ENCODE results near the gene KRT2. TPM values are rescaled to one million over a fixed set of nuclear protein-coding genes. Genes with fewer than 3 reads are reported as not detected.

Gene KRT2
- total and polyA plus RNA-seq, 10 donors = 0.07 to 0.52 (median 0.34) TPM; not detected in 4

- peaks cover 0 to 36% (median 0%) of the 10 kb centered on the region in 7 donors for H3K27me3 ChIP-seq (replicated peaks in 1 of 7)
- WGBS, 5 donors = 58 to 72% (median 67%) methylated on average over 6 to 11 of the region's 11 CpGs
- no peak for TF ChIP-seq CTCF (IDR thresholded peaks at IDR 0.05 in 8 of 11, conservative IDR thresholded peaks at IDR 0.05 in 3 of 11)
- no peak for TF ChIP-seq POLR2AphosphoS5 (IDR thresholded peaks at IDR 0.05)
- no peak for TF ChIP-seq POLR2A (IDR thresholded peaks at IDR 0.05)
- no peak overlapping the region for H3K4me3 ChIP-seq
- no peak overlapping the region for H3K27ac ChIP-seq
- DNase-seq = no peak
- no peaks in the 10 kb centered on the region for H3K4me1 ChIP-seq
- no peaks in the 10 kb centered on the region for H3K9me3 ChIP-seq
- intact Hi-C loops (cut with DNase I; ENCODE audit: low total_unique reads) = no loop called here
- H3K36me3 ChIP-seq = no peaks in the 10 kb centered on the region
These were observed 46.8 kb upstream of the KRT2 start for GRCh38 chr12:52698651-52699340.

- DNase-seq = no peak
- Histone ChIP-seq H3K27ac (no peak overlapping the region), H3K4me3 (no peak overlapping the region), H3K4me1 (no peaks in the 10 kb centered on the region), H3K27me3 (replicated peaks in 1 of 7) (peaks cover 0 to 40% (median 0%) of the 10 kb centered on the region in 7 donors), H3K9me3 (no peaks in the 10 kb centered on the region), H3K36me3 (no peaks in the 10 kb centered on the region)
- intact Hi-C loops (cut with DNase I; ENCODE audit: low total_unique reads) = no loop called here
- TF ChIP-seq POLR2A (IDR thresholded peaks at IDR 0.05) (no peak), POLR2AphosphoS5 (IDR thresholded peaks at IDR 0.05) (no peak)
- WGBS, 5 donors = 44 to 70% (median 57%) methylated on average over 2 of the region's 2 CpGs
These were observed 45.1 kb upstream of the KRT2 start for GRCh38 chr12:52697058-52697582.

- intact Hi-C loops (cut with DNase I; ENCODE audit: low total_unique reads) = no loop called here
- no peaks in the 10 kb centered on the region for H3K36me3 ChIP-seq
- H3K9me3 ChIP-seq = no peaks in the 10 kb centered on the region
- H3K4me3 ChIP-seq = no peak overlapping the region
- H3K27me3 ChIP-seq (replicated peaks in 1 of 7) = peaks cover 0 to 45% (median 5%) of the 10 kb centered on the region in 7 donors
- no peak overlapping the region for H3K27ac ChIP-seq
- DNase-seq = no peak
- peaks cover 0 to 4% (median 2%) of the 10 kb centered on the region in 6 donors for H3K4me1 ChIP-seq
- TF ChIP-seq CTCF (IDR thresholded peaks at IDR 0.05 in 8 of 11, conservative IDR thresholded peaks at IDR 0.05 in 3 of 11) (no peak), POLR2A (IDR thresholded peaks at IDR 0.05) (no peak), POLR2AphosphoS5 (IDR thresholded peaks at IDR 0.05) (no peak)
- WGBS, 5 donors = 59 to 85% (median 72%) methylated on average over 3 of the region's 3 CpGs
These were observed 44.6 kb upstream of the KRT2 start for GRCh38 chr12:52696588-52696987.

GRCh38 chr12:52695039-52695438, 43.0 kb upstream of the KRT2 start:
- Histone ChIP-seq H3K27ac (no peak overlapping the region), H3K9me3 (no peaks in the 10 kb centered on the region), H3K4me3 (no peak overlapping the region), H3K36me3 (no peaks in the 10 kb centered on the region), H3K4me1 (peaks cover 0 to 18% (median 11%) of the 10 kb centered on the region in 6 donors), H3K27me3 (replicated peaks in 1 of 7) (peaks cover 0 to 60% (median 8%) of the 10 kb centered on the region in 7 donors)
- TF ChIP-seq CTCF (IDR thresholded peaks at IDR 0.05 in 8 of 11, conservative IDR thresholded peaks at IDR 0.05 in 3 of 11) = no peak
- no peak for TF ChIP-seq POLR2AphosphoS5 (IDR thresholded peaks at IDR 0.05)
- TF ChIP-seq POLR2A (IDR thresholded peaks at IDR 0.05) = no peak
- DNase-seq = no peak
- 59 to 86% (median 73%) methylated on average over 3 of the region's 3 CpGs for WGBS, 5 donors
- intact Hi-C loops (cut with DNase I; ENCODE audit: low total_unique reads) = no loop called here

Measured in spleen (tissue), 11 donors.